DND-41 (cell line): Measurements from ENCODE around the gene ALDH1A2.

Source experiments
- ATAC-seq: fragments of 200-7000 bp; cut with Tn5 transposase; 3 replicates; pipeline ENCODE4 v1.9.1; 2021; ENCODE audit warnings: low read depth; ENCODE audit not compliant: insufficient read depth
- DNase-seq: peaks from one replicate; pipeline ENCODE4 v3.0.0-alpha.2; 2020
- H2AFZ ChIP-seq: 2 replicates; pipeline ENCODE4 v1.6.0; 2012; ENCODE audit warnings: low read depth, low read length
- H3K27ac ChIP-seq: 2 replicates; pipeline ENCODE4 v1.5.1; 2012; ENCODE audit warnings: low read length, inconsistent platforms
- H3K27me3 ChIP-seq: fragments of 200-600 bp; sonication (generic); 2 replicates; pipeline ENCODE4 v1.6.0; 2012; ENCODE audit warnings: low read length, mild to moderate bottlenecking, inconsistent platforms; ENCODE audit not compliant: insufficient read depth, poor library complexity
- H3K36me3 ChIP-seq: 2 replicates; pipeline ENCODE4 v1.5.1; 2012; ENCODE audit warnings: low read length, inconsistent platforms; ENCODE audit not compliant: insufficient read depth
- H3K4me1 ChIP-seq: 2 replicates; pipeline ENCODE4 v1.5.1; 2012; ENCODE audit warnings: mild to moderate bottlenecking, low read length; ENCODE audit not compliant: insufficient read depth
- H3K4me2 ChIP-seq: 2 replicates; pipeline ENCODE4 v1.6.0; 2012; ENCODE audit warnings: mild to moderate bottlenecking, moderate library complexity, low read length, inconsistent platforms; ENCODE audit not compliant: insufficient read depth
- H3K4me3 ChIP-seq, 2 experiments: fragments of 200-600 bp in 1 of 2; shearing (Covaris generic) in 1 of 2; 2 replicates each; pipeline ENCODE4 v1.5.1; 2012 to 2016; ENCODE audit warnings: inconsistent platforms in 2 of 2, low read length in 2 of 2, mild to moderate bottlenecking in 2 of 2, low read depth in 1 of 2, moderate library complexity in 1 of 2
- H3K79me2 ChIP-seq: 2 replicates; pipeline ENCODE4 v1.6.0; 2012; ENCODE audit warnings: low read length, inconsistent platforms; ENCODE audit not compliant: insufficient read depth
- H3K9ac ChIP-seq: 2 replicates; pipeline ENCODE4 v1.6.0; 2012; ENCODE audit warnings: low read depth, mild to moderate bottlenecking, inconsistent platforms, low read length, moderate library complexity
- H3K9me3 ChIP-seq: 2 replicates; pipeline ENCODE4 v1.5.1; 2012; ENCODE audit warnings: low read length, moderate library complexity, mild to moderate bottlenecking, inconsistent platforms; ENCODE audit not compliant: insufficient read depth, severe bottlenecking
- H4K20me1 ChIP-seq: 2 replicates; pipeline ENCODE4 v1.6.0; 2012; ENCODE audit warnings: low read length; ENCODE audit not compliant: insufficient read depth
- EZH2 ChIP-seq: IDR thresholded peaks from 3 replicates; pipeline ENCODE4 v1.6.1; 2012; ENCODE audit warnings: borderline replicate concordance, low read depth, mild to moderate bottlenecking, moderate library complexity, low read length, inconsistent platforms; ENCODE audit not compliant: severe bottlenecking
- TF ChIP-seq, protein P1 (sequence below): IDR thresholded peaks from 2 replicates; pipeline ENCODE4 v1.5.1; 2012; ENCODE audit warnings: borderline replicate concordance, low read length, moderate library complexity, mild to moderate bottlenecking; ENCODE audit not compliant: poor library complexity, severe bottlenecking; ENCODE audit errors: extremely low read depth

The ALDH1A2 gene

DNA sequence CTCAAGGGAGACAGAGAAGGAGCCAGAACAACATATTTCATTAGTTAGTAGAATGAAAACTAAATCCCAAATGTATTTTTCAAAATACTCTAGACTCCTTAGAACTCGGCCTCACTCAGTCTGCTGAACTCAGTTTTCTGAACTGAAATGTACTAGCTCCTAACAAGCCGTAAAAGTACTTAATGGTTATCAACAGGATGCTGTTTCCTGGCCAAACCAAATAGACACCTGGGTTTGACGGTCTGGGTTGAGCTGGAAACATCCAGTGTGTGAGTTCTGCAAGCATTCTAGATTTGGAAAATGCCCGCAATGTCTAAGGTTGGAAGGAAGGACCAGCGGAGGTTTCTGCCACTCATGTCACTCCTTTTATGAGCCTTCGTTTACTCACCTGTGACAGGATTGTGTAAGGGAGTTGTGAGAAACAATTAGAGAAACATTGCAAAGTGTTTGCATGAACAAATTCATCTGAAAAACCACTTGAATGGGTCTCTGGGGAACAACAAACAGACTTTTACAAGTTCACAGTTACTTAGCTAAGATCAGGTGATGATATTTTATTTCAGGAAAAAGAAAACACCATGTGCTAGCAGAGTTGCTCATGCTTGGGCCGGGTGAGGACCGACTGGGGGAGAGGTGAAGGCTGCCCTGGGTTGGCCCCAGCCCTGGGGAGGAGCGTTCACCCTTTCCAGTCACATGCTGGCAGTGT is 151.0 kb downstream of the ALDH1A2 start:
- H3K36me3 ChIP-seq = no peaks in the 10 kb centered on the region
- no peaks in the 10 kb centered on the region for H3K4me1 ChIP-seq
- no peaks in the 10 kb centered on the region for H3K79me2 ChIP-seq
- H3K4me3 ChIP-seq = no peak overlapping the region
- no peak for ATAC-seq
- no peak overlapping the region for H3K27ac ChIP-seq
- H4K20me1 ChIP-seq = no peaks in the 10 kb centered on the region
- H3K9me3 ChIP-seq = no peaks in the 10 kb centered on the region
- TF ChIP-seq EZH2 = no peak
- TF ChIP-seq, protein P1, sequence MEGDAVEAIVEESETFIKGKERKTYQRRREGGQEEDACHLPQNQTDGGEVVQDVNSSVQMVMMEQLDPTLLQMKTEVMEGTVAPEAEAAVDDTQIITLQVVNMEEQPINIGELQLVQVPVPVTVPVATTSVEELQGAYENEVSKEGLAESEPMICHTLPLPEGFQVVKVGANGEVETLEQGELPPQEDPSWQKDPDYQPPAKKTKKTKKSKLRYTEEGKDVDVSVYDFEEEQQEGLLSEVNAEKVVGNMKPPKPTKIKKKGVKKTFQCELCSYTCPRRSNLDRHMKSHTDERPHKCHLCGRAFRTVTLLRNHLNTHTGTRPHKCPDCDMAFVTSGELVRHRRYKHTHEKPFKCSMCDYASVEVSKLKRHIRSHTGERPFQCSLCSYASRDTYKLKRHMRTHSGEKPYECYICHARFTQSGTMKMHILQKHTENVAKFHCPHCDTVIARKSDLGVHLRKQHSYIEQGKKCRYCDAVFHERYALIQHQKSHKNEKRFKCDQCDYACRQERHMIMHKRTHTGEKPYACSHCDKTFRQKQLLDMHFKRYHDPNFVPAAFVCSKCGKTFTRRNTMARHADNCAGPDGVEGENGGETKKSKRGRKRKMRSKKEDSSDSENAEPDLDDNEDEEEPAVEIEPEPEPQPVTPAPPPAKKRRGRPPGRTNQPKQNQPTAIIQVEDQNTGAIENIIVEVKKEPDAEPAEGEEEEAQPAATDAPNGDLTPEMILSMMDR = no peak
- no peak overlapping the region for H3K9ac ChIP-seq
- H3K4me2 ChIP-seq = no peak overlapping the region
- DNase-seq = no peak
- no peak overlapping the region for H2AFZ ChIP-seq
- H3K27me3 ChIP-seq = peaks cover 9% of the 10 kb centered on the region

DNA sequence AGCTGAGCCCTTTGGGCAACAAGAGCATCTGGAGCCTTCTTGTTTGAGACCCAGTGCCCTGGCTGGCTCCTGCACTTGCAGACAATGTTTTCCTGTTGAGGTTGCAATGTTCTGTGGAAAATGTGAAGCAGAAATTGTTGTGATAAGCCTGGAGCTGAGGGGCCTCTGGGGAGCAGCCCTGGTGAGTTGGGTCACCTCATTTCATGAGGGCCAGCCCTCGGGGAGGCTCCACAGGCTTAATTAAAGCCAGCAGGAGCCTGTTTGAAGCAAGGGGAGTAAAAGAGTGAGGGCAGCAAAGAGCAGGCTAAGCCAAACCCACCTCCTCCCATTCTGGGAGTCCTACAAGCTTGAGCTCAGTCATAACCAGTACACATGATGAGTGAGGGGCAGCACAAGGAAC is 154.3 kb downstream of the ALDH1A2 start:
- ATAC-seq = no peak
- H4K20me1 ChIP-seq = no peaks in the 10 kb centered on the region
- no peak overlapping the region for H3K4me2 ChIP-seq
- H3K9me3 ChIP-seq = no peaks in the 10 kb centered on the region
- no peak for TF ChIP-seq EZH2
- TF ChIP-seq, protein P1 = no peak
- H3K4me1 ChIP-seq = no peaks in the 10 kb centered on the region
- no peak for DNase-seq
- no peaks in the 10 kb centered on the region for H3K36me3 ChIP-seq
- H3K27ac ChIP-seq = no peak overlapping the region
- H3K4me3 ChIP-seq = no peak overlapping the region
- no peaks in the 10 kb centered on the region for H3K79me2 ChIP-seq
- no peak overlapping the region for H2AFZ ChIP-seq
- H3K27me3 ChIP-seq = peaks cover 9% of the 10 kb centered on the region
- no peak overlapping the region for H3K9ac ChIP-seq

DNA sequence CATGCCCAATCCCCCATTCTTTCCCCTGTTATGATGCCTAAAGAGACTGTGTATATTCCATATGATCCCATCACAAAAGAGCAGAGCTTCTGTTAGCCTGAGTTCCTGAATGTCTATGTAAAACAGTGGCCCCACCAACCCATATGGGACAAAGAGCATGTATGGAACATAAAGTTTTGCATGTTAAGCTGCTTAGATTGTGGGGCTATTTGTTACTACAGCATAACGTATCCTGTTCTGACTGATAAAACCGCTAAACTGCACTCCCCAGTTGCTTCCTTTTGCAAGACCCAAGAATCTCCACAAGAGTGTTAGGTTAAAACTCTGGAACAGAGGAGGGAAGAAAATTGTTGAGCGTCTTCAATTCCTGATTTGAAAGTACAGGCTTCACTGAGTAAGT is 154.8 kb downstream of the ALDH1A2 start:
- Histone ChIP-seq H3K27me3 (peaks cover 9% of the 10 kb centered on the region), H4K20me1 (no peaks in the 10 kb centered on the region), H3K79me2 (no peaks in the 10 kb centered on the region), H3K4me3 (no peak overlapping the region), H3K9me3 (no peaks in the 10 kb centered on the region), H3K27ac (no peak overlapping the region), H3K4me1 (no peaks in the 10 kb centered on the region), H3K4me2 (no peak overlapping the region), H3K36me3 (no peaks in the 10 kb centered on the region), H2AFZ (no peak overlapping the region), H3K9ac (no peak overlapping the region)
- TF ChIP-seq, protein P1 = no peak
- no peak for TF ChIP-seq EZH2
- no peak for ATAC-seq
- no peak for DNase-seq

DNA sequence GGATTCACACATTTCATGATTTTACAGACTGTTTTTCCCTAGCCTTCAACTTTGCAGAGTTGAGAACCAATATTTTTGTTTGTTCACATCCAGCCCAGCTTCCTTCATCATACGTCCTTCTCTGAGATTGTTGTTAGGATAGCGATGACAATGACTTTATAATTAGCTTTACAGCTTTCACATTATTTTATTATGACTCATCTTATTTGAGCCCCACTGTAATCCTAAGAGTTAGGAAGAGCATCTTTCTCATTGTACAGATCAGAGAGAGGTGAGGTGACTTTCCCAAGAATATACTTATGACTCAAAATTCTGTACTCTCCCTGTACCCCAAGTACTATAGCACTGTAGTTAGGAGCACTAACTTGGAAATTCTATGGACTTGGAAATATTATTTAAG is 156.1 kb downstream of the ALDH1A2 start:
- Histone ChIP-seq H4K20me1 (no peaks in the 10 kb centered on the region), H3K4me1 (no peaks in the 10 kb centered on the region), H3K36me3 (no peaks in the 10 kb centered on the region), H3K4me2 (no peak overlapping the region), H3K27ac (no peak overlapping the region), H3K9me3 (no peaks in the 10 kb centered on the region), H3K9ac (no peak overlapping the region), H2AFZ (no peak overlapping the region), H3K79me2 (no peaks in the 10 kb centered on the region), H3K4me3 (no peak overlapping the region), H3K27me3 (peaks cover 6% of the 10 kb centered on the region)
- DNase-seq = no peak
- no peak for ATAC-seq
- TF ChIP-seq EZH2 = no peak
- TF ChIP-seq, protein P1 = no peak
